Cardiac muscle cell (in vitro differentiated cells and primary cell): Measurements from ENCODE around the gene ZFYVE16. TPM values are rescaled to one million over a fixed set of nuclear protein-coding genes. Genes with fewer than 3 reads are reported as not detected.

Source experiments
- DNase-seq, 2 donors: peaks; one replicate each; pipeline versions ENCODE4 v3.0.0 to v3.0.0-alpha.2; 2010 to 2017; ENCODE audit warnings: low read depth in 1 of 2, low spot score in 1 of 2
- H3K27ac ChIP-seq: fragments of 200-600 bp; sonication (generic); 2 replicates; pipeline ENCODE4 v1.5.1; 2016
- H3K27me3 ChIP-seq: fragments of 200-600 bp; sonication (generic); 2 replicates; pipeline ENCODE4 v1.6.0; 2016; ENCODE audit warnings: control low read depth
- H3K36me3 ChIP-seq: fragments of 200-600 bp; sonication (generic); 2 replicates; pipeline ENCODE4 v1.5.1; 2016; ENCODE audit warnings: control low read depth
- H3K4me1 ChIP-seq: fragments of 200-600 bp; sonication (generic); 2 replicates; pipeline ENCODE4 v1.8.1; 2017; ENCODE audit warnings: low read depth, mild to moderate bottlenecking, mixed run types
- H3K4me3 ChIP-seq: fragments of 200-600 bp; sonication (generic); 2 replicates; pipeline ENCODE4 v1.5.1; 2016; ENCODE audit warnings: mild to moderate bottlenecking
- H3K9me3 ChIP-seq: fragments of 200-600 bp; sonication (generic); 2 replicates; pipeline ENCODE4 v1.5.1; 2017; ENCODE audit warnings: low read depth, mild to moderate bottlenecking, control low read depth
- polyA plus RNA-seq: library from polyadenylated mRNA; unstranded; fragments of >200 nt; fragmentation: Nextera tagmentation; extraction: Ambion mirVana; gene quantifications from 2 replicates; pipeline ENCODE4 v1.2.1, GENCODE V29; 2016
- total RNA-seq: library from RNA; depleted of rRNA; stranded (reverse); fragments of >200 nt; gene quantifications from 2 replicates; pipeline ENCODE4 v1.2.3, GENCODE V29; 2016
- TF ChIP-seq, protein P1 (sequence below): IDR thresholded peaks from 2 replicates; pipeline ENCODE4 v1.5.1; 2012; ENCODE audit warnings: low read depth, mild to moderate bottlenecking, low read length

ZFYVE16 gene
- total and polyA plus RNA-seq, 2 experiments from 2014 or later = 22.0 to 41.3 TPM

DNA sequence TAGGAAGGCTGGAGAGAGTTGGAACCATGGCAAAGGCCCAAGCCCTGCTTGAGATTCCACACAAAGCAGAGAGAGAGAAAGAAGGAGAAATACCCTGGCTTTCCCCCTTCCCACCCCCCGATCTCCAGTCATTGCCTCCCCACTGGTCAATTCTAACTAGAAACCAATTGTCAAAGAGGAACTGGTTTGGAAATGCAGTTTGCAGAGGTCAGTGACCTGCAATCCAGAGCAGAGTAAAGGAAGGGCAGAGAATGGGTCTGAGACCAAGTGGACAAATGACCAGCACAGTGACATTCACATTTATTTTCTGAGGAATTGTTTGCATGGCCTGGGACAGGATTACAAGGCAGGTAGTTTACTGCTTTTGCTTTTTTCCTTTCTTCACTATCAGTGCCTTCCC is 37.5 kb upstream of the ZFYVE16 start:
- Histone ChIP-seq H3K9me3 (no peaks in the 10 kb centered on the region), H3K4me1 (no peaks in the 10 kb centered on the region)

GRCh38 chr5:80372780-80373179 is 35.1 kb upstream of the ZFYVE16 start:
- Histone ChIP-seq H3K9me3 (no peaks in the 10 kb centered on the region), H3K27me3 (no peaks in the 10 kb centered on the region), H3K27ac (no peak overlapping the region), H3K36me3 (no peaks in the 10 kb centered on the region), H3K4me3 (no peak overlapping the region), H3K4me1 (no peaks in the 10 kb centered on the region)
- TF ChIP-seq, protein P1, sequence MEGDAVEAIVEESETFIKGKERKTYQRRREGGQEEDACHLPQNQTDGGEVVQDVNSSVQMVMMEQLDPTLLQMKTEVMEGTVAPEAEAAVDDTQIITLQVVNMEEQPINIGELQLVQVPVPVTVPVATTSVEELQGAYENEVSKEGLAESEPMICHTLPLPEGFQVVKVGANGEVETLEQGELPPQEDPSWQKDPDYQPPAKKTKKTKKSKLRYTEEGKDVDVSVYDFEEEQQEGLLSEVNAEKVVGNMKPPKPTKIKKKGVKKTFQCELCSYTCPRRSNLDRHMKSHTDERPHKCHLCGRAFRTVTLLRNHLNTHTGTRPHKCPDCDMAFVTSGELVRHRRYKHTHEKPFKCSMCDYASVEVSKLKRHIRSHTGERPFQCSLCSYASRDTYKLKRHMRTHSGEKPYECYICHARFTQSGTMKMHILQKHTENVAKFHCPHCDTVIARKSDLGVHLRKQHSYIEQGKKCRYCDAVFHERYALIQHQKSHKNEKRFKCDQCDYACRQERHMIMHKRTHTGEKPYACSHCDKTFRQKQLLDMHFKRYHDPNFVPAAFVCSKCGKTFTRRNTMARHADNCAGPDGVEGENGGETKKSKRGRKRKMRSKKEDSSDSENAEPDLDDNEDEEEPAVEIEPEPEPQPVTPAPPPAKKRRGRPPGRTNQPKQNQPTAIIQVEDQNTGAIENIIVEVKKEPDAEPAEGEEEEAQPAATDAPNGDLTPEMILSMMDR = no peak
- DNase-seq = no peak

More for the DNA sequence above, 37.5 kb upstream of the ZFYVE16 start:
- Histone ChIP-seq H3K36me3 (no peaks in the 10 kb centered on the region), H3K27me3 (no peaks in the 10 kb centered on the region), H3K4me3 (no peak overlapping the region), H3K27ac (no peak overlapping the region)
- TF ChIP-seq, protein P1 = no peak
- DNase-seq = no peak

GRCh38 chr5:80374188-80374587 is 33.7 kb upstream of the ZFYVE16 start:
- no peak overlapping the region for H3K4me3 ChIP-seq
- H3K27ac ChIP-seq = no peak overlapping the region
- H3K27me3 ChIP-seq = no peaks in the 10 kb centered on the region
- TF ChIP-seq, protein P1 = no peak
- H3K36me3 ChIP-seq = no peaks in the 10 kb centered on the region
- DNase-seq = no peak
- no peaks in the 10 kb centered on the region for H3K9me3 ChIP-seq
- no peaks in the 10 kb centered on the region for H3K4me1 ChIP-seq

DNA sequence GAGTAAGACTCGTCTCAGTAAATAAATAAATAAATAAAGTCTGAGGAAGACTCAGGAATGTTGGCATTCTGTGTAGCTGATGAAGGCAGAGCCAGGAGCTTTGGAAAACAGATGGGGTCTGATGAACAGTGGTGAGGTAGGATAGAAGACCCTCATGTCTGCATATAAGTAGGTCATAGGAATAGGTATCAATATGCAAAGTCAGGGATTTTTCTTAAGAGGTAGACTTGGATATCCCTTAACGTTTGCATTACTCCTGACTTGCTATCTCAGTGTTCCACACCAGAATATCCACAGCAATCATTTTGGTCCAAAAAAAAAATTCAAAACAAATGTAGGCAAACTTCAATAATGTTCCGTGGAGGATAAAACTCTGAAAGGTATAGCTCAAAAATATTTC is 31.3 kb upstream of the ZFYVE16 start:
- DNase-seq = no peak
- TF ChIP-seq, protein P1 = no peak
- Histone ChIP-seq H3K4me1 (no peaks in the 10 kb centered on the region), H3K27ac (no peak overlapping the region), H3K9me3 (no peaks in the 10 kb centered on the region), H3K36me3 (no peaks in the 10 kb centered on the region), H3K27me3 (no peaks in the 10 kb centered on the region), H3K4me3 (no peak overlapping the region)

DNA sequence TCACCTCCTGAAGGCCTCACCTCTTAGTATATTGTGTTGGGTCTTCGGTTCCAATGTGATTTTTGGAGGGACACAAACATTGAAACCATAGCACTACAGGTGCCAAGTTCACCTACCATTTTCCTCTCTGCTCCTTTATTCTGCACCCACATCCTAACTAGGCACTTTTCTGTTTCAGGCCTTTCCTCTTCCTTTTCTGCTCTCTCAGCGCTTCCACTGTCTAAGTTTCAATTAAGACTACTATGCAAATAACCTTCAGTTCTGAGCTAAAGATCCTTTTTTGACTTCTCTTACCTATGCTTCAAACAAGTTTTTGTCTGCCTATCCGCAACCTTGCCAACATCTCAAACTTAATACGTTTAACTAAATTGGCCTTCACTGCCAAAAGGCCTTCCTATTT is 25.4 kb upstream of the ZFYVE16 start:
- Histone ChIP-seq H3K4me3 (no peak overlapping the region), H3K9me3 (no peaks in the 10 kb centered on the region), H3K36me3 (no peaks in the 10 kb centered on the region), H3K27ac (no peak overlapping the region), H3K4me1 (no peaks in the 10 kb centered on the region), H3K27me3 (no peaks in the 10 kb centered on the region)
- DNase-seq = no peak
- TF ChIP-seq, protein P1 = no peak
